SKM-1 (cell line): ENCODE data around the gene CHST3.
"Not testable (repeated sequence)": the region's sequence is repeated elsewhere in the genome, so short reads cannot be mapped to it uniquely, and the experiment has no call there.

Source experiments
- DNase-seq: peaks from one replicate; lab custom pipeline; 2025; ENCODE audit not compliant: unreplicated experiment; lab: John Stamatoyannopoulos, UW

The CHST3 gene

DNA sequence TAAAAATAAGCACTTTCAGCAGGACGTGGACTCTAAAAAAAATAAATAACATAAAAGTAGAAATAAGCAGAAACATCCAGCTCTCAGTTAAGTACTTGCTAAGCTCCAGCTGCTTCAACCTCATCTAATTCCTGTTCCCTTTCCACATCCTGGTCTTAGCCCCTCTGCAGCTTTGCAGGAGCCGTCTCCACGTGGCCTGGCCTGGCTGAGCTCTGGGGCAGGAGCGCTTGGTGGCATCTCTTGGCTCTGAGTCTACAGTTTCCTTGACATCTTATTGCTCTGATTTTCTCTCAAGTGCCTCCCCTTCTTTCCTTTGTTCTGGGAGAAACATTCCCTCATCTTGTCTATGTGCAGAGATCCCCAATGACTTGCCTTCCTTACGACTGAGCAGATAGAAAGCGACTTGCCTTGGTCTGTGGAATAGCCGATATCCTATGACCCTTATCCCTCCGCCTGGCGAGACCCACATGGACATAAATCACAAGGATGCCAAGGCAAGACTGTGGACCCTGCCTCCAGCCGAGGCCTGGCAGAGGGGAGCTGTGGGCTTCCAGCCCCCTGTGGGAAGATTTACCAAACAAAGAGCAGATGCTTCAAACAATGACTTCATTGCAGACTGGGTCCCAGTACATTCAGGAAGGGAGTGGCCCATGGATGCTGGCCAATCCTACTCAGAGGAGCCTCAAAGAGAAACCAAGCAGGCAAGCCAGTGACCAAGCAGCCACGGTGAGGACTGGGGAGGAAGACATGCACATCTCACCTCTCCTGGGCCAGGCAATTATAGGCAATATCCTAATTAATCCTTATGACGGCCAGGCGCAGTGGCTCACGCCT lies 62.3 kb downstream of the CHST3 start:
- no peak for DNase-seq

DNA sequence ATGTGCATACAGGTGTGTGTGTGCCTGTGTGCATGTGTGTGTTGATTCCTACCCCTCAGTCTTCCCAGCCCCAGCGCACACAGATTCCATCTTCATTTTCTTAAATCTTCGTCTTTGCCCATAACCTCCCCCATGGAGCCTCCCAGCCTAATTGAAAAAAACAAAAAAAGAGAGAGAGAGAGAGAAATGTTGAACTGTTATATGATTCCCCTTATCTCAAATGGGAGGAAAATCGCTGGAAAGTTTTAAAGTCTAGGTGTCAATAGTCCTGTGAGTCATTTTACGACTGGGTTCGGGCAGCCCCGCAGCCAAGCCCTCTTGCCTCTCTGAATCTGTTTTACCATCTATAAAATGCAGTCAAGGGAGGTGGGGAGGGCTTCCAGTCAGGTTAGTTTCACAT lies 63.3 kb downstream of the CHST3 start:
- no peak for DNase-seq

DNA sequence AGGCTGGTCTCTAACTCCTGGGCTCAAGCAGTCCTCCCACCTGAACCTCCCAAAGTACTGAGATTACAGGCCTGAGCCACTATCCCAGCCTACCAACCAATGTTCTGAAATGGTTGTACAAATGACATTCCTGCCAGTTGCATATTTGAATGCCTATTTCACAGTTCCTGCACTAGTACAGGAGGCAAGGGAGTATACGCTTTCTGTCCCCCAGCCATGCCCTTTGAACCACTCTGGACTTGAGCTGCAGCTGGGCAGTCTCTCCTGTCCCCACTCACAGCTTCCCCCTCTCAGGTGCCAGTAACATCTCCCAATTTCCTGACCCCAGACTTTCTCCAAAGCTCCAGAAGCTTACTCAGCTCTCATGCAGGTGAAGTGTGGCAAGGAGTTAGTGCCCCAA lies 65.2 kb downstream of the CHST3 start:
- DNase-seq, result no peak

DNA sequence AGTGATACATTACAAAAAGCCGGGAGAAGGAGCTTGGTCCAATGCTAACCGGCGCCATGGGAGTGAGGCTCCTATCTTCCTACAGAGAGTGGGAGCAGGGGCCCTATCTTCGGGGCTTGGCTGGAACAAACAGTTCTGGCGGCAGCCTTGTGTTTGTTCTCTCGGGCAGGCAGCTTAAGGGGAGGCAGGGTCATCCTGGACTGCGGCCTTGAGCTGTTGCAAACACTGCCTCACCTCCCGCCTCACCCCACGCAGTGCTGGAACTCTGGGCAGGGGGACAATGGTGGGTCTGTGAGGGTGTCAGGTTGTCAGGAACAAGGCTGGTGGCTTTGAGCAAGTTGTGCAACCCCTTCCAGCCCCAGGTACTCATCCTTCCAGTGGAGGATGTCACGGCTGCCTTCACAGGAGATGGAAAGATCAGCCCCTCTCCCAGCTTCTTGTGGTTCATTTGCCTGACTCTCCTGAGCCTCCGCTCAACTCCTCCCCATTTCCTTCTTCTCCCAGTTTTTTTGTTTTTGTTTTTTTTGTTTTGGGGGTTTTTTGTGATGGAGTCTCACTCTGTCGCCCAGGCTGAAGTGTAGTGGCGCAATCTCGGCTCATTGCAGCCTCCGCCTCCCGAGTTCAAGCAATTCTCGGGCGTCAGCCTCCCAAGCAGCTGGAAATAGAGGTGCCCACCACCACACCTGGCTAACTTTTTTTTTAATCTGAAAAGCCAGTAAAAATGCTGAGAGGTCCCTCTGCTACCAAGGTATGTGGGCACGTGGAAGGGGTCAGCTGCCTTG lies 66.8 kb downstream of the CHST3 start:
- no peak for DNase-seq

DNA sequence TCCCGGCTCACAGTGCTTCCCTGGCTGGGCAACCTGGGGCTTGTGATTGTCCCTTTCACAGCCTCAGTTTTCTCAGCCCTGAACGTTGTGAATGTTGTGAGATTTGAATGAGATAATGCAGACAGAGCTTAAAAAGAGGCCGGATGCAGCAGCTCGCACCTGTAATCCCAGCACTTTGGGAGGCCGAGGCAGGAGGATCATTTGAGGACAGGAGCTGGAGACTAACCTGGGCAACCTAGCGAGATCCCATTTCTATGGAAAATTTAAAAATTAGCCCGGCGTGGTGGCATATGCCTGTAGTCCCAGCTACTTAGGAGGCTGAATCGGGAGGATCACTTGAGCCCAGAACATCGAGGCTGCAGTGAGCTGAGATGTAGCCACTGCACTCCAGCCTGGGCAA lies 67.5 kb downstream of the CHST3 start:
- no peak for DNase-seq

DNA sequence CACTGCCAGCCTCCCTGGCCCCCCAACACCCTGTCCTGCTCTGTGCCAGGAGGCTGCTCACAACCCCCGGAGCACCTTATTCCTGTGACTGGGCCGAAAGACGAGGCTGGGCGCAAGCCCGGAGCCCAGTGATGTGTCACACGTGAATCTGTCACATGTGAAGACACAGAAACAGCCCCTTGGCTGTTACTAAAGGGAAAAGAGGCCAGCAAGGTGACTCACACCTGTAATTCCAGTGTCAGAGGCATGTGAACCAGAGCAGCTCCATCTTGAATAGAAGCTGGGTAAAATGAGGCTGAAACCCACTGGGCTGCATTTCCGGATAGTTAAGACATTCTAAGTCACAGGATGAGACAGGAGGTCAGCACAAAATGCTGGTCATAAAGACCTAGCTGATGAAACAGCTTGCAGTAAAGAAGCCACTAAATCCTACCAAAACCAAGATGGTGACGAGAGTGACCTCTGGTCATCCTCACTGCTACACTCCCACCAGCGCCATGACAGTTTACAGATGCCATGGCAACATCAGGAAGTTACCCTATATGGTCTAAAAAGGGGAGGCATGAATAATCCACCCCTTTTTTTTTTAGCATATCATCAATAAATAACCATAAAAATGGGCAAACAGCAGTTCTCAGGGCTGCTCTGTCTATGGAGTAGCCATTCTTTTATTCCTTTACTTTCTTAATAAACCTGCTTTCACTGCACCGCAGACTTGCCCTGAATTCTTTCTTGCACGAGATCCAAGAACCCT lies 68.4 kb downstream of the CHST3 start:
- DNase-seq, result not testable (repeated sequence)

DNA sequence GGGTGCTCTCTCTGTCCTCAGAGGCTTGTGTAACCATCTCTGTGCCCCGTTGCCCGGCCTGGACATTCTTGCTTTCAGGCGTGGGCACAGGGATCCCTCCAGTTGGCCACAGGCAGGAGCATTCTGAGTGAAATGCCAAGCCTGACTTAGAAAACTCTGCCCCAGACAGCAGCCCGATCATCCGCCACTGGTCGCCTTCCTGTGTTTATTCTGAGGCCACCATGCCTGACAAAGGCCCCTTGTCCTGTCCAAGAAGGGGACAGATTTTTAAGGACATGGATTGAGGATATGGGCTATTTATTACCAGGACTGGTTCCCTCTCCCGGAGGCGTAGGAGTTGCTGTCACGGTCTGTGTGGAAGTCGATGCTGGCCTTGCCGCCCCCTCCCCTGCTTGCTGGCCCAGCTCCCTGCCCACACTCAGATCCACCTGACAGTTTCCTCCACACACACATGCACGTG lies 69.9 kb downstream of the CHST3 start:
- DNase-seq, result no peak

DNA sequence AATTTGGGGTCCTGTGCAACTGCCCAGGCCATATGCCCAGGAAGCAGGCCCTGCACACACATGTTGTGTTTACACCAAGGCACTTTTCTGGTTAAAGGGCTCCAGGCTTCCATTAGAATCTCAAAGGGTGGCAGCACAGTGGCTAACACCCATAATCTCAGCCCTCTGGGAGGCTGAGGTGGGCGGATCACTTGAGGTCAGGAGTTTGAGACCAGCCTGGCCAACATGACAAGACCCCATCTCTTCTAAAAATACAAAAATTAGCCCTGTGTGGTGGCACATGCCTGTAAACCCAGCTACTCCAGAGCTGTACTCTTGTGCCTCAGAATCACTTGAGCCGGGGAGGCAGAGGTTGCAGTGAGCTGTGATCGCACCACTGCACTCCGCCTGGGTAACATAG lies 70.6 kb downstream of the CHST3 start:
- no peak for DNase-seq

DNA sequence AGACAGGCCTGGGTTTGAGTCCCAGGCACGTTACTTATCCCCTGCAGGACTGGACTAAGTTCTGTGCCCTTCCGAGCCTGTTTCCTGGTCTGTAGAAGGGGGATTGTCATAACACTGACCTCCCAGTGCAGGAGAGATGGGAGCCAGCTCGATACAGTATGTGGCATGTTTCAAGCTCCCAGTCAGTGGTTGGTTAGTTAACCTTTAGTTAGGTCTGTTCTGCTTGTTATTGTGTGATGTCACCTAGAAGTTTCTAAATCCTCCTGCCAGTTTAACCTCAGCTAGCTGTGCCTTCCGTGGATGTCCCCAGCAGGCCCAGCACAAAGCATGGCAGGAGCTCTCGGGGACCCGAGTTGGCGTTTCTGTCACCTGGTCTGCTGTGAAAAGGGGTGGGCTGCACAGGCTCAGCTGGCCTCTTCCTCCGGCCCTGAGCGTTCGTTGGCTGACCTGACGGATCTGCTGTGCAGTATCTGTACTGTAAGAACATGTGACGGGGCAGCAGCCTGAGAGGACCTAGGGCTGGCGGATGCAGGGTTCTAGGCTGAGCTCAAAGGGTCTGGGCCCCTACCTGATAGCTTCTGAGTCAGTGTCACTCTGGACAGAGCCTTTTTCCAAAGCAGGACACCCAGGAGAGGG lies 71.2 kb downstream of the CHST3 start:
- no peak for DNase-seq

DNA sequence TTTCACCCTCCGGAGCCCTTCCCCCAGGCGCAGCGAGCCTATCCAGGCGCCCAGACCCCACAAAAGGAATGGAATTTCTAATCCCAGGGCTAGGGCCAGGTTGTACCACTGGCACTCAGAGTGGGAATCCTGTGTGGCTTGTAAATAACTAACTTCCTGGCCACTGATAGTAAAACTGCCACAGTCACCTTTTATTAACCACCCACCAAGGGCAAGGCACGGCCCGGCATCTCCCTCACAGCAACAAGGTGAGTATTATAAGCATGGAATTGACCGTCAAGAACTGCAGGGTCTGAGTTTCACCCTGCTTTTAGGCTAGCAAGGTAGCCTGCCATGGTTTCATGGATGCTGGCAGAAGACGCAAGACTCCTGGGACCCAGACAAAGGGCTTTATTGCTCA lies 73.1 kb downstream of the CHST3 start:
- DNase-seq, result no peak

DNA sequence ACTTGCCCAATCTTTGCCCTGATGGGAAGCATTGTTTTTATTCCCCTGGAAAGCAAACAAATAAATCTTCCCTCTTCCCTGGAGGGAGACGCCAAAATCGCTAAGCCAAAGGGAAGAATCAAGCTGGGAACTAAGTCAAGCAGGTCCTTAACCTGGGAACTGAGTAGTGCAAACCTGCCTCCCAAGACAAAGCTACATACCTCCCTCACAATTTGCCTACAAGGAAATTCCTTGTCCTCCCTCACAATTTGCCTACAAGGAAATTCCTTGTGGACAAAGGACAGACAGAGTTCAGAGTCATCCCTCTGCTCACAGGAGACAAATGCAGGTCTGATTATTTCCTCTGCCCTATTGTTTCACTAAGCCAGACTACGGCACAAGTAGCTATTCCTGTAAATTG lies 73.6 kb downstream of the CHST3 start:
- DNase-seq, result no peak

DNA sequence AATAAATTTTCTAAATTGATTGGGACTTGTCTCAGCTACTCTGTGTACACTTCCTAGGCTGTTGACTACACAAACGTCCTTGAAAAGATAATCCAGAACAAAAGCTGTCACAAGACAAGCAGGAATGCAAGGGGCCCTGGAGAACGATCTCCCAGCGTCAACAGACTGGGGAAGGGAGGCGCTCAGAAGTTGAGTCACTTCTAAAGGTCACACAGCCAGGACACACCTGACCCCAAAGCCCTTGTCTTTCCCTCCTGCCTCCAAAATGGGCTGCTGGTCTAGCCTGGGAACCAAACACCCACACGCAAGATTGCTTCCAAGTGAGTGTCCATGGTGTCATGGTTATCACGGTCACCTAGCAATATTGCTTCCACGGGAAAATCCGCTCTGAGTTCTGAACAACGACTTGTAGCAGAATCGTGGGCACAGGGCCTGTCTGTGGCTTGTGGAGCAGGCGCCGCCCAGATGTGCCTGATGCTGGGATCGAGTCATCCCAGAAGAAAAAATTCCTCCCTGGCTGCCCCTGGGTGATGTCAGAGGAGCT lies 74.3 kb downstream of the CHST3 start:
- DNase-seq, result no peak

DNA sequence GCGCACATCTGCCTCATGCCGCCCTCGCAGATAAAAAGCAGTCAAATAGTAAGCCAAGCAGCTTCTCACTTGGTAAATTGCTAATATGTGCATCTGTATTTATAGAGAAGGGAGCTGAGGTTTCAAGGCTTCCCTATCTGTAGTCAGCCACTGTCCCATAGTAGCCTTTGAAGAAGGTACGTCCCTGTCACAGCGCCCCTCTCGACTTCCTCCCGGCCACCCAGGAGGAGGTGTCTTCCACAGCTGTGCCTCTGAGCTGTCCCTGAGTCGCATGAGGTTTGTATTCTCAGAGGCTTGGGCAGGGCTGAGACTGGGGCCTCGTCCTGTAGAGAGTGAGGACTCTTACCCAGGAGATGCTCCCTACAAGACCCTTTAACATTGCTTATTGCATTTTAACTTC lies 75.2 kb downstream of the CHST3 start:
- no peak for DNase-seq

DNA sequence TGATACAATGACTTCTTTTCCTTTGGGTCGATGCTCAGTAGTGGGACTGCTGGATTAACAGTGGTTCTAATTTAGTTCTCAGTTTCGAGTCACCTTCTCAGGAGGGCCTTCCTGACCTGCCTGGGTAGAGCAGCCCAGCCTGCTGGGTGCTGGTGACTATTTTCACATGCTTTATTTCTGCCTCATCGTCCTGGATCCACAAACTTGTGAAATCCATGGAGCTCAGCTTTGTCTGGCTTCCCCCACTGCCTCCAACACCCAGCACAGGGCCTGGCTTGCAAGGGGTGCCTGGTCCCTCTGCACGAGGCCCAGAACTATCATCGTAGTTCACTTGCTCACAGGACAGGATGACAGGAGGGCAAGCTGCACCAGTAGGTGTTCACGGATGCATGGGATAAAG lies 77.3 kb downstream of the CHST3 start:
- no peak for DNase-seq

DNA sequence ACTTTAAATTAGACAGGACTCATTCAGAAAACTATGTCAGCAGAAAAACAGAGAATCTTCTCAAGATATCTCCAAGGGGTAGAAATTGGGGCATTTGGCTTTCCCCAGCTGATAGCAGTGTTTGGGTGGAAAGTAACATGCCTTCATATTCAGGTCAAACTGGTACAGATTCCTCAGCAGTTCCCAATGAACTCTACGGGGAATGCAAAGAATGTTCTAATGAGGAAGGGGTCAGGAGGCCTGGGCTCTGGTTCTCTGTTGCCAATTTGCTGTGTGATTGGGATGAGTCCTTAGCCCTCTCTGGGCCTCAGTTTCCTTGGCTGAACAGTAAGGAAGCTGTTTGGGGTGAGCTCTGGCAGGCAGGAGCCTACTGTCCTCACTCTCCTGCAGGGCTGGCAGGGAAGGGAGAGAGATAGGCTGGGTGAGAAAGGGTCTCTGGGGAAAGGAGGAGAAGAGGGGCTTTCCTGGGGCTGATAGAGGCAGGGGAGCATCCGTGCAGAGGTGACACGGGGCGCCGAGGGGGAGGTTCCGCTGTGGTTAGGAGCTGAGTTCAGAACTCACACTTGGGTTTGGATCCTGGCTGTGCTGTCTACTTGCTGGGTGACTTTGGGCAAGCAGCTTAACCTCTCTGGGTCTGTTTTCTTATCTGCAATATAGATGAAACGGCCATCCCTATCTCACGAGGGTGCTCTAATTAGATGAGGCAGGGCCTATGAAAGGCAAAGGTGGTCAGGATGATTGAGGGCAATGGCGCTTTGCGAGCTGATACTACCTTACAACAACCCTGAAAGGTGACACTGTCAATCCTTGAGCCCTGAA lies 79.0 kb downstream of the CHST3 start:
- no peak for DNase-seq

DNA sequence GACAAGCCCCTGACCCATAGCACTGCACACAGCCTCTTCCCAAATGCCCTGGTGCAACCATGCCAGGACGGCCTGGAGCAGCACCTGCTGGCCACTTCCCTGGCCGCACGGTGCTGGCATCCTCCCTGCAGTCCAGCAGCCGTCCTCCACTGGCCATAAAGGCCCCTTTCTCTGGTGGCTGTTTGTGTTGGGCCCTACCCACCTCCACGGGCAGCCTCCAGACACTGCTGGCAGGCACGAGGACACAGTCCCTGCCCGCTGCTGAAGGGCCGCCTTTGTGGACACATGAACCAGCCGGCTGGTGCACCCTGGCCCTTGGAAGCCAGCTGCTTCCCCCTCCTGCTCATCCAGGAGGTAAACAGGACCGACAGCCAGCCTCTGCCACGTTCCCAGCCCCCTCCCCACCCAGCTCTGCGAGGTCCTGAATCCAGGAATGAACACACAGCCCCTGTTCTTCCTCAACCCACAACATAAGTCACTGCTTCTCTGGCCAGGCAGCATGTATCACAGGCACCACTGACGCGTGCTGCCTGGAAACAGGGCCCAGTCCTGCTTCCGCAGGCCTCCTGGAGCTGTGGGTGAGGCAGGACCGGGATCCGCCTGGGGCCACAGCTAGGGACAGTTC lies 80.3 kb downstream of the CHST3 start:
- no peak for DNase-seq

DNA sequence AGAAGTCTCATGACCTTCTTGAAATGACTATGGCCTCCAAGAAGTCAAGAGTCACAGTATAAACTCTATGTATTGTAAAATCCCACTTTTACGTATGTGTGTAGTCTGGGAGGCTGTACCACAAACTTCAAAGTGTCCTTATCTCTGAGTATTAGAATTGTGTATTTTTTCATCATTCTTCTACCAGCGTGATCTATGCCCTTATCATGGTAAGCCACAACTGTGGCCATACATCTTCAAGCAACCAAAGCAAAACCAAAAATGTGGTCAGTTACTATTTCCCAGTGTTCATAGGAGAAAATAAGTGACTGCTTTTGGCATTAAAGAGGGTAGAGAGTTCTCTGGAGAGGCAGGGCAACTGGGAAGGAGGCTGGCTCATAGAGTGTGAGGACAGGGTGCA lies 81.4 kb downstream of the CHST3 start:
- no peak for DNase-seq

DNA sequence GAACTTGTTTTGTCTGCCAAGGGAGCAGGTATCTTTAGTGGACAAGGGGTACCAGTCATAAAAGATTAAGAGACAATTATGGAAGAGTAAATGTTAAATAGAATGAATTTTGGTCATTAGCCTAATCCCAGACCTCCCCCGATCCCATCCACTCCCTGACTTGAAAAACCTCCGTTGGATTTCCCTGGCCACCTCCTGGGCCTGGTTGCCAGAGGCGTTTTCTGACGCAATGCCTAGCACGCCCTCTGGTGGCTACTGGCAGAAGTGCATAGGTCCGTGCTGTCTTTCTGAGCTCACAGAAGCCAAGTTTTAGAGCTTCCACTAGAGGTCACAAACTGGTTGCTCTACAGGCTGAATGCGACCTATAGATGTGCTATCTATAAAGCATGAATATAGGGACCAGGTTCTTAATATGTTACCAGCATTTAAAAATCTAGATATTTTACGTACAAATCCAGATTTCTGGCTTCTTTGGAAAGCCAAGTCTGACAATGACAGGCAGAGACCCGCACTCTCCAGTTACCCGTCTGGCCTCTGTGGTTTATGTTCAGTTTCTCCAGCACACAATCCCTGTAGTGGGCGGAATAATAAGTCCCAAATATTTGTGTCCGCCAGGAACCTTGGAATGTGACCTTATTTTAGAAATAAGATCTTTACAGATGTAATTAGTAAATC lies 84.4 kb downstream of the CHST3 start:
- peak; percentile 85 for DNase-seq

DNA sequence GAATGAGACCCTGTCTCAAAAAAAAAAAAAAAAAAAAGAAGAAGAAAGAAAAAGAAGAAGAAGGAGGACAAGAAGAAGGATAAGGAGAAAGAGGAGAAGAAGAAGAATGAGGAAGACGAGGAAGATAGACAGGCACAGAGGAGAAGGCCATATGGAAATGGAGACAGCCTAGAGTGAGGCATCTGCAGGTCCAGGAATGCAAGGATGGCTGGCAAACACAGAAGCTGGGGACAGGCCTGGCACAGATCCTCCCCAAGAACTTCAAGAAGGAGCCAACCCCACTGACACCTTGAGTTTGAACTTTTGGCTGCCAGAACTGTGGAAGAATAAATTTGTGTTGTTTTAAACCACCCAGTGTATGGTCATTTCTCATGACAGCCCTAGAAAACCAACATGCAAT lies 85.3 kb downstream of the CHST3 start:
- DNase-seq, result no peak
